A673 (cell line): ENCODE measurements around the gene CD8B2. TPM values are rescaled to one million over a fixed set of nuclear protein-coding genes. Genes with fewer than 3 reads are reported as not detected.
"Not testable (repeated sequence)": the region's sequence is repeated elsewhere in the genome, so short reads cannot be mapped to it uniquely, and the experiment has no call there.

Source experiments
- BruUV-seq: library from RNA; stranded (reverse); fragments of 400-500 nt; replicated peaks from 2 replicates; lab custom pipeline; 2021; lab: Mats Ljungman, UMichigan
- CTCF ChIA-PET: fragments of 300-600 bp; sonication (Branson Sonifier 250); formaldehyde crosslinking; loops from one replicate; lab custom pipeline; 2022; ENCODE audit warnings: antibody characterized with exemption; lab: Charles Lee
- POLR2A ChIA-PET: fragments of 300-600 bp; sonication (Branson Sonifier 250); formaldehyde crosslinking; loops from one replicate; lab custom pipeline; 2022; ENCODE audit warnings: antibody characterized with exemption; ENCODE audit not compliant: low non-redundant PET; lab: Charles Lee
- DNase-seq: peaks from one replicate; pipeline ENCODE4 v3.0.0-alpha.2; 2015; ENCODE audit warnings: low spot score
- H3K27ac ChIP-seq: fragments of 200-600 bp; sonication (generic); 2 replicates; pipeline ENCODE4 v1.5.1; 2016; ENCODE audit warnings: mixed run types, low read depth, mild to moderate bottlenecking, mixed read lengths, antibody characterized with exemption, low read length; ENCODE audit not compliant: poor library complexity, severe bottlenecking
- H3K27me3 ChIP-seq: fragments of 200-600 bp; sonication (generic); replicated peaks from 2 replicates; pipeline ENCODE4 v1.6.1; 2017; ENCODE audit warnings: mixed run types, low read depth, mild to moderate bottlenecking, mixed read lengths, antibody characterized with exemption, low read length; ENCODE audit not compliant: insufficient read depth, poor library complexity
- H3K36me3 ChIP-seq: fragments of 200-600 bp; sonication (generic); 2 replicates; pipeline ENCODE4 v1.6.1; 2016; ENCODE audit warnings: mixed run types, mild to moderate bottlenecking, mixed read lengths, antibody characterized with exemption, low read length; ENCODE audit not compliant: insufficient read depth, poor library complexity, severe bottlenecking
- H3K4me1 ChIP-seq: fragments of 200-600 bp; sonication (generic); 2 replicates; pipeline ENCODE4 v1.6.1; 2017; ENCODE audit warnings: mixed run types, mild to moderate bottlenecking, mixed read lengths, antibody characterized with exemption, low read length; ENCODE audit not compliant: insufficient read depth, poor library complexity, severe bottlenecking
- H3K4me3 ChIP-seq: fragments of 200-600 bp; sonication (generic); 2 replicates; pipeline ENCODE4 v1.5.1; 2016; ENCODE audit warnings: low read depth, mixed run types, mild to moderate bottlenecking, mixed read lengths, low read length; ENCODE audit not compliant: poor library complexity, severe bottlenecking
- H3K9me3 ChIP-seq: fragments of 200-600 bp; sonication (generic); 2 replicates; pipeline ENCODE4 v1.6.1; 2016; ENCODE audit warnings: mixed run types, low read depth, mild to moderate bottlenecking, mixed read lengths, antibody characterized with exemption, low read length; ENCODE audit not compliant: poor library complexity, severe bottlenecking
- intact Hi-C: fragments of 100-400 bp; cut with micrococcal nuclease; formaldehyde crosslinking; loops from one replicate; pipeline ENCODE4 v1.10.0; 2022; ENCODE audit not compliant: unreplicated experiment
- total RNA-seq: library from RNA; stranded (reverse); gene quantifications from 2 replicates; pipeline ENCODE4 v1.2.3, GENCODE V29; 2021

CD8B2 gene
- total RNA-seq, 1 experiment from 2014 or later: not detected

DNA sequence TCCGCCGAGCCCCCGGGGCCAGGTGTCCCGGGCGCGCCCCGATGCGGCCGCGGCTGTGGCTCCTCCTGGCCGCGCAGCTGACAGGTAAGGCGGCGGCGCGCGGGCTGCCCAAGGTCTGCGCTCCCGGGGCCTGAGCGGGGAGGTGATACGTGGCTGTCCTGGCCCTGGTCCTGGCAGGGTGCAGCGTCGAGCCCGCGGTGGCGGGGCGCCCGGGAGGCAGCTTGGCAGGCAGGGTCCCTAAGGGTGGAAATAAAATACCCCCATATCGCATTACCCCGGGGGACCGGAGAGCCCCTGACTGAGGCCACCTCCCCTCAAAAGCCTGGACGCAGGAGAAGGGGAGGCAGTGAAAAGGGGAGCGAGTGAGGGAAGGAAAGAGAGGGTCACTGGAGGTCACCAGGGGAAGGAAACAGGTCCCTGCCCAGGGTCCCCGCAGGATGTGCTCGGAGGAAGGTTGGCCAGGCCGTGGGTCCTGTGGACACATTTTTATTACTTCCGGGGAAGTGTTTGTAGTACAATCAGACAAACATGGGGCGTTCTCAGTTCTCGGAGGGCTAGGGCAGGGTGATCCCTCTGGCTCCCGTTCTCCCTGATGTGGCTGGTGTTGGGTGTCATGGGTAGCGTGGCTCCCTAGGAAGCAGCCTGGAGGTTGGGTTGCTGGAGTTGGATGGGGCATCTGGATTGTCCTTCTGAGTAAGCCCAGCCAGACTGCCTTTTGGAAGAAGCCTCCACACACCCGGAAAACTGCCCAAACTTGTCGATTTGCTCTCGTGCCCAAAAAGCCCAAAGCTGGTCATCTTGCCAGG is 425 bp downstream of the CD8B2 start:
- H3K4me3 ChIP-seq, H3K9me3 ChIP-seq, POLR2A ChIA-PET, H3K36me3 ChIP-seq, intact Hi-C loops, H3K27me3 ChIP-seq, H3K27ac ChIP-seq, BruUV-seq, DNase-seq, CTCF ChIA-PET, H3K4me1 ChIP-seq: not testable (repeated sequence)

- H3K4me3 ChIP-seq, BruUV-seq, H3K9me3 ChIP-seq, DNase-seq, H3K27me3 ChIP-seq, POLR2A ChIA-PET, CTCF ChIA-PET, H3K4me1 ChIP-seq, intact Hi-C loops, H3K36me3 ChIP-seq, H3K27ac ChIP-seq: not testable (repeated sequence)
Measured at GRCh38 chr2:106489701-106490100, 2.5 kb downstream of the CD8B2 start.

- DNase-seq, BruUV-seq, CTCF ChIA-PET, POLR2A ChIA-PET, intact Hi-C loops, H3K27ac ChIP-seq, H3K4me3 ChIP-seq, H3K27me3 ChIP-seq, H3K4me1 ChIP-seq, H3K36me3 ChIP-seq, H3K9me3 ChIP-seq: not testable (repeated sequence)
Measured at GRCh38 chr2:106492399-106492798, 5.2 kb downstream of the CD8B2 start.

- H3K9me3 ChIP-seq, DNase-seq, POLR2A ChIA-PET, CTCF ChIA-PET, H3K36me3 ChIP-seq, BruUV-seq, intact Hi-C loops, H3K4me1 ChIP-seq, H3K4me3 ChIP-seq, H3K27ac ChIP-seq, H3K27me3 ChIP-seq: not testable (repeated sequence)
Measured at GRCh38 chr2:106492913-106493312, 5.7 kb downstream of the CD8B2 start.

DNA sequence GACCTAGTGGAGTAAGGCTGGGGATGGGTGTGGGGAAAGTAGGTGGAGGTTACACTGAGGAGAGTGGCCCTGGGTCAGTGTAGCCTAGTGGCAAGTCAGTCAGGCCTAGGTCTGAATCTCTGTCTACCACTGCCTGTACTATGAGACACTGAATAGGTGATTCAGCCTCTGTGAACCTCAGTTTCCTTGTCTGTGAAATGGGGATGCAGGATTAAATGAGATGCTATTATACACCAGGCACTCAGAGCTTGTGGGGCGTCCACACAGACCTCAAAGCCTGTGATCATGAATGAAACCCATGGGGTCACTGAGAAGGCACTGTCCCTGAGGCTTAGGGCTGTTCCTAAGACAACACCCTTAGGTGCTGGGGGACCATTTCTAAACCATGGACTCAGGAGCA is 11.4 kb downstream of the CD8B2 start:
- H3K4me1 ChIP-seq, POLR2A ChIA-PET, H3K27me3 ChIP-seq, CTCF ChIA-PET, H3K36me3 ChIP-seq, H3K27ac ChIP-seq, intact Hi-C loops, H3K9me3 ChIP-seq, H3K4me3 ChIP-seq, BruUV-seq, DNase-seq: not testable (repeated sequence)

DNA sequence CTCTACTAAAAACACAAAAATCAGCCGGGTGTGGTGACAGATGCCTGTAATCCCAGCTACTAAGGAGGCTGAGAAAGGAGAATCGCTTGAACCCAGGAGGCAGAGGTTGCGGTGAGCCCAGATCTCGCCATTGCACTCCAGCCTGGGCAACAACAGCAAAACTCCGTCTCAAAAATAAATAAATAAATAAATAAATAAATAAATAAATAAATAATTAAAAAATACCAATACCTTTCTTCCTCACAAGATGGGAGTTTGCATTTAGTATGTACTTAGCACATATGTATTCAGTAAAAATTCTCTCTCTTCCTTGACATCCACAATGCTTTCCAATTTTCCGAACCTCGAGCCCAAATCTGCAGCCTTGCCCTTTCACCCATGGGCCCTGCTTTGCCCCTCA is 13.2 kb downstream of the CD8B2 start:
- H3K9me3 ChIP-seq, H3K4me1 ChIP-seq, H3K4me3 ChIP-seq, CTCF ChIA-PET, H3K27me3 ChIP-seq, DNase-seq, POLR2A ChIA-PET, H3K27ac ChIP-seq, H3K36me3 ChIP-seq, BruUV-seq, intact Hi-C loops: not testable (repeated sequence)

DNA sequence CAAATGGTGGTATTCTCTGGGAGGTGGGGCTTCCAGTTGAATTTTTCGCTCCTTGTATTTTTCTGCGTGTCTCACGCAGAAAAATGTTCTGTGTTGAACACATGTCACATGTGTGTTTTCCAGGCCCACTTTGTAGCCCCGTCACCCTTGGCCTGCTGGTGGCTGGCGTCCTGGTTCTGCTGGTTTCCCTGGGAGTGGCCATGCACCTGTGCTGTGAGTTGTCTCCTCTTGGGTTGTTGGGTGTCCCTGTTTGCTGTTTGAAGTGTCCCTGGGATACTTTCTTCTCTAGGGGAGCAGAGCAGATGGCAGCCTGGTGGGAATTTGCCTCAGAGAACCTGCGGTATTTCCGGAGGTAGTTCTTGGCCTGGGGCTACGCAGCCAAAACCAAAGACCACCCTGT is 15.2 kb downstream of the CD8B2 start:
- CTCF ChIA-PET, DNase-seq, H3K9me3 ChIP-seq, H3K36me3 ChIP-seq, BruUV-seq, H3K27me3 ChIP-seq, intact Hi-C loops, H3K4me1 ChIP-seq, H3K27ac ChIP-seq, POLR2A ChIA-PET, H3K4me3 ChIP-seq: not testable (repeated sequence)

- H3K9me3 ChIP-seq, H3K27me3 ChIP-seq, POLR2A ChIA-PET, H3K4me1 ChIP-seq, H3K36me3 ChIP-seq, H3K27ac ChIP-seq, DNase-seq, intact Hi-C loops, BruUV-seq, CTCF ChIA-PET, H3K4me3 ChIP-seq: not testable (repeated sequence)
Measured at GRCh38 chr2:106504192-106504591, 17.0 kb downstream of the CD8B2 start.
